SJCRH30 (cell line): Measurements from ENCODE around the gene GALNTL6. TPM values are rescaled to one million over a fixed set of nuclear protein-coding genes. Genes with fewer than 3 reads are reported as not detected.

Experiments used
- DNase-seq, 2 experiments: peaks; one replicate each; pipeline ENCODE4 v3.0.0-alpha.2; 2015 to 2020
- H3K27ac ChIP-seq: fragments of 250-450 bp; sonication (Bioruptor Pico); 2 replicates; pipeline ENCODE4 v1.5.1; 2020; ENCODE audit warnings: mild to moderate bottlenecking, moderate library complexity
- H3K27me3 ChIP-seq: fragments of 250-450 bp; sonication (Bioruptor Pico); 2 replicates; pipeline ENCODE4 v1.5.1; 2020; ENCODE audit warnings: mild to moderate bottlenecking, moderate library complexity
- H3K36me3 ChIP-seq: fragments of 250-450 bp; sonication (Bioruptor Pico); 2 replicates; pipeline ENCODE4 v1.5.1; 2020; ENCODE audit warnings: mild to moderate bottlenecking, moderate library complexity
- H3K4me1 ChIP-seq: fragments of 250-450 bp; sonication (Bioruptor Pico); 2 replicates; pipeline ENCODE4 v1.5.1; 2020; ENCODE audit warnings: mild to moderate bottlenecking, moderate library complexity
- H3K4me3 ChIP-seq: fragments of 250-450 bp; sonication (Bioruptor Pico); 2 replicates; pipeline ENCODE4 v1.5.1; 2020; ENCODE audit warnings: mild to moderate bottlenecking, moderate library complexity
- H3K9me3 ChIP-seq: fragments of 250-450 bp; sonication (Bioruptor Pico); replicated peaks from 2 replicates; pipeline ENCODE4 v1.5.1; 2020; ENCODE audit warnings: mild to moderate bottlenecking, moderate library complexity
- total RNA-seq: library from RNA; depleted of rRNA; stranded (reverse); fragments of >200 nt; shearing (Covaris generic); gene quantifications from 2 replicates; pipeline ENCODE4 v1.2.3, GENCODE V29; 2014

The GALNTL6 gene
- total RNA-seq, 1 experiment from 2014 or later, result 0.36 TPM

GRCh38 chr4:171929907-171930306 lies 116.7 kb downstream of the GALNTL6 start:
- Histone ChIP-seq H3K36me3 (no peaks in the 10 kb centered on the region), H3K9me3 (no peaks in the 10 kb centered on the region), H3K27me3 (no peaks in the 10 kb centered on the region), H3K4me1 (no peaks in the 10 kb centered on the region), H3K27ac (no peak overlapping the region), H3K4me3 (no peak overlapping the region)
- DNase-seq, result no peak

GRCh38 chr4:171932238-171932637 lies 119.0 kb downstream of the GALNTL6 start:
- H3K36me3 ChIP-seq, result no peaks in the 10 kb centered on the region
- H3K27ac ChIP-seq, result no peak overlapping the region
- H3K27me3 ChIP-seq, result no peaks in the 10 kb centered on the region
- H3K9me3 ChIP-seq, result no peaks in the 10 kb centered on the region
- DNase-seq, result no peak
- H3K4me3 ChIP-seq, result no peak overlapping the region
- H3K4me1 ChIP-seq, result no peaks in the 10 kb centered on the region

DNA sequence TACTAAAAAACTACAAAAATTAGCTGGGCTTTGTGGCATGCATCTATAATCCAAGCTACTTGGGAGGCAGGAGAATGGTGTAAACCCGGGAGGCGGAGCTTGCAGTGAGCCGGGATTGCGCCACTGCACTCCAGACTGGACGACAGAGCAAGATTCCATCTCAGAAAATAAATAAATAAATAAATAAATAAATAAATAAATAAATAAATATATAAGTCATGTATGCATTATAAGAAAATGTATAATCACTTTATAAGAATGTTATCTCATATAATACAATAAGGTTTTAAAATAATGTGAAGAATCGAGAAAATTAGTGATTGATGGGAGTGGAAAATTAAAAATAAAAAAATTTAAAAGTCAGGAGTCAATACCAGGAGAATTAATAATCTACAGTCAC lies 127.5 kb downstream of the GALNTL6 start:
- Histone ChIP-seq H3K36me3 (no peaks in the 10 kb centered on the region), H3K27ac (no peak overlapping the region), H3K9me3 (no peaks in the 10 kb centered on the region), H3K4me1 (no peaks in the 10 kb centered on the region), H3K27me3 (no peaks in the 10 kb centered on the region), H3K4me3 (no peak overlapping the region)
- DNase-seq, result no peak

DNA sequence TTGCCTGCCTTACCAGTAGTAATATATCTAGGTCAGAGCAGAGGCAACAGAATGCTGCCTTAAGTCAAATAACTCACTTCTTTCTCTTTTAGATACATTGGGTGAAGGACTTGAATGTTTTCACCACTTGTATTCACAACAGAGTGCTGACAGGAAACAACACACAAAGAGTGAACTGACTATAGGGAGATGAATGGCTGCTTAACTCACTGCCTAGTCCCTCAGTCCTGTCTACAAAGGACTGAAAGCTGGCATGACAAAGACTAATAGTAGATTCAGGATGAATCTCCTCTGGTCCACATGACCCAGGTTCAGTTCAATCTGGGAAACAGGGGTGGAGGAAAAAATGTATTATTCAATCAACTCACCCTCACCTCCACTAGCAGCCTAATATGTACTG lies 134.2 kb downstream of the GALNTL6 start:
- Histone ChIP-seq H3K27ac (no peak overlapping the region), H3K4me1 (no peaks in the 10 kb centered on the region), H3K4me3 (no peak overlapping the region), H3K27me3 (no peaks in the 10 kb centered on the region), H3K9me3 (no peaks in the 10 kb centered on the region), H3K36me3 (no peaks in the 10 kb centered on the region)
- no peak for DNase-seq

DNA sequence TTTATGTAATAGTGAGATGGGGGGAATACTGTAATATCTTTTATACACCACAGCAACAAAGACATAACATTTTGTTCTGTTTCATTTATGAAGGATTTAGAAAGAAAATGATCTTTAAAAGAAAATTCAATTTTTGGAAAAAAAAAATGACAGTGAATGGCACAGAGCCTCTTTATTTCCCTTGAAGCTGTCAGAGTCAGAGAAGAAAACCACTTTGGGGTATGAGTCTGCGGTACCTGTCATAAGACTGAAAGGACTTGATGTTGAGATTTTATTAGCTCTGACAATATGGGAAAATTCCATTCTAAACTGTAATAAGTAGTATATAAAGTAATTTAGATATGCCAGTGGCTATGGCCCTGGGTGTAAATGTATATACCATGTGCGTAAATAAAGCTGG lies 134.8 kb downstream of the GALNTL6 start:
- H3K4me1 ChIP-seq, result no peaks in the 10 kb centered on the region
- no peak for DNase-seq
- H3K9me3 ChIP-seq, result no peaks in the 10 kb centered on the region
- no peaks in the 10 kb centered on the region for H3K36me3 ChIP-seq
- H3K4me3 ChIP-seq, result no peak overlapping the region
- H3K27ac ChIP-seq, result no peak overlapping the region
- no peaks in the 10 kb centered on the region for H3K27me3 ChIP-seq

- H3K27me3 ChIP-seq, result no peaks in the 10 kb centered on the region
- no peaks in the 10 kb centered on the region for H3K36me3 ChIP-seq
- no peak overlapping the region for H3K4me3 ChIP-seq
- H3K9me3 ChIP-seq, result no peaks in the 10 kb centered on the region
- H3K4me1 ChIP-seq, result no peaks in the 10 kb centered on the region
- DNase-seq, result peak in 1 of 2 experiments; percentile 2
- no peak overlapping the region for H3K27ac ChIP-seq
These were observed 141.4 kb downstream of the GALNTL6 start for GRCh38 chr4:171954650-171955049.

DNA sequence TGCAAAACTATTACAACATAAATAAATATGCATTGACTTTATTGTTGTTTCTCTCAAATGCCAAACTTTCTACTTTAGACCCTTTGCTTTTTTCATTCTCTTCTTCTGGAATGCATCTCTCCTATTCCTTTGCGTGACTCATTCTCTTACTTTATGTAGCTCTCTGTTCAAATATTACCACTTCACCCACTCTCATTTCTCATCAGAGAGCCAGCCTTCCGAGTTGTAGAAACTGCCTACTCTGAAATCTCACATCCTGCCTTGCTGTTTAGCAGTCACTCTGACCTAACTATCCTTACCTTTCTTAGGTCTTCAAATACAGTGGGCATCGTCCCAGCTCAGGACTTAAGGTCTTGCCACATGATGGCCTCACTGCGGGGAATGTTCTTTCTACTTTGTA lies 143.5 kb downstream of the GALNTL6 start:
- no peaks in the 10 kb centered on the region for H3K36me3 ChIP-seq
- H3K4me3 ChIP-seq, result no peak overlapping the region
- no peaks in the 10 kb centered on the region for H3K9me3 ChIP-seq
- no peak overlapping the region for H3K27ac ChIP-seq
- DNase-seq, result no peak
- no peaks in the 10 kb centered on the region for H3K4me1 ChIP-seq
- no peaks in the 10 kb centered on the region for H3K27me3 ChIP-seq

DNA sequence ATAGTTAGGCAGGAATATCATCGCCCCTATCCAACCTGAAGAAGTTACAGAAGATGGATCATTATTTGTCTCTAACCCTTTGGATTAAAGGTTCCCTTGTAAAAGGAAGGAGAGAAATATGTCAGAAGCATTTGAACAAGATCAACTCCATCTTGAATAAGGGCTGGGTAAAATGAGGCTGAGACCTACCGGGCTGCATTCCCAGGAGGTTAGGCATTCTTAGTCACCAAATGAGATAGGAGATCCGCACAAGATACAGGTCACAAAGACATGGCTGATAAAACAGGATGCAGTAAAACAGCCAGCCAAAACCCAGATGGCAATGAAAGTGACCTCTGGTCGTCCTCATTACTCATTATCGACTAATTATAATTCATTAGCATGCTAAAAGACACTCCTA lies 148.9 kb downstream of the GALNTL6 start:
- no peaks in the 10 kb centered on the region for H3K4me1 ChIP-seq
- no peak for DNase-seq
- no peaks in the 10 kb centered on the region for H3K36me3 ChIP-seq
- H3K9me3 ChIP-seq, result no peaks in the 10 kb centered on the region
- H3K4me3 ChIP-seq, result no peak overlapping the region
- no peaks in the 10 kb centered on the region for H3K27me3 ChIP-seq
- no peak overlapping the region for H3K27ac ChIP-seq

DNA sequence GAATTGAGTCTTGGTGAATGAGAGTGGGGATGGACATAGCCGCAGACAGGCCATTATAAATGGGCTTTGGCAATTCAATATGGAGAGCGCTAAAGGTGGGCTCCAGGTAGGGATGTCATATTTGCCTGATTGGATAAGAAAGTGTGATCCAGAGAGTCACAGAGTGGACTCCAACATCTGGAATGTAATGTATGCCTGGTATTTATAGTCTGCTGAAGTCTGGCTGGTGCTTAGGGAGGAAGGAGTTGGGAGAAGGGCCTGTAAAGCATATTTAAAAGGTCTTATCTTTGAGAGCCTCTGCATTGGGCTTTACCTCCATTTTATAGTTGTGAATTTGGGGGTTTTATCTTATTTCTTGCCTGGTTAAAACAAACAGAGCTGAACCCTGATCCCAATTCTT lies 153.2 kb downstream of the GALNTL6 start:
- no peaks in the 10 kb centered on the region for H3K4me1 ChIP-seq

GRCh38 chr4:171978216-171978615 lies 165.0 kb downstream of the GALNTL6 start:
- Histone ChIP-seq H3K27me3 (no peaks in the 10 kb centered on the region), H3K4me3 (no peak overlapping the region), H3K9me3 (no peaks in the 10 kb centered on the region), H3K27ac (no peak overlapping the region), H3K4me1 (no peaks in the 10 kb centered on the region), H3K36me3 (no peaks in the 10 kb centered on the region)
- DNase-seq, result no peak

More for the DNA sequence above, 153.2 kb downstream of the GALNTL6 start:
- no peaks in the 10 kb centered on the region for H3K9me3 ChIP-seq
- H3K4me3 ChIP-seq, result no peak overlapping the region
- DNase-seq, result no peak
- H3K36me3 ChIP-seq, result no peaks in the 10 kb centered on the region
- no peak overlapping the region for H3K27ac ChIP-seq
- no peaks in the 10 kb centered on the region for H3K27me3 ChIP-seq

GRCh38 chr4:171979461-171979860 lies 166.3 kb downstream of the GALNTL6 start:
- H3K4me1 ChIP-seq, result no peaks in the 10 kb centered on the region
- no peaks in the 10 kb centered on the region for H3K9me3 ChIP-seq
- no peak overlapping the region for H3K4me3 ChIP-seq
- no peak for DNase-seq
- no peaks in the 10 kb centered on the region for H3K36me3 ChIP-seq
- H3K27me3 ChIP-seq, result no peaks in the 10 kb centered on the region
- H3K27ac ChIP-seq, result no peak overlapping the region

DNA sequence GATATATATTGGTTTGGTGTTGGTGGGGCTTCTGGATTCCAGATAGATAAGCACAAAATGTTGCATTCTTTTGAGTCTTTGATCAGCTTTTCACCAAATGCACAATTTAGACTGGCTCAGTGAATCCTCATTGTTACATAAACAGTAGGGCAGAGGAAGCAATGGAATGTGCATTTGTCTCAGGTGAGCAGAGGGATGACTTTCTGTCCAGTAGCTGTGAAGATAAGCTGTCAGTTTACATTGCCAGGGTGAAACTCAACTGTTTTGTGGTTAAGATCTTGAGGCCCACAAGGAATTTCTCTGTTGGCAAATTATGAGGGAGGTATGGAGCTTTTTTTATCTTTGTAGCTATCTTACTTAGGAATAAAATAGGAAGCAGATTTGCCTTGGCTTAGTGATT lies 168.0 kb downstream of the GALNTL6 start:
- no peaks in the 10 kb centered on the region for H3K4me1 ChIP-seq
- H3K9me3 ChIP-seq, result no peaks in the 10 kb centered on the region
- H3K27ac ChIP-seq, result no peak overlapping the region
- no peak for DNase-seq
- no peak overlapping the region for H3K4me3 ChIP-seq
- no peaks in the 10 kb centered on the region for H3K36me3 ChIP-seq
- no peaks in the 10 kb centered on the region for H3K27me3 ChIP-seq

DNA sequence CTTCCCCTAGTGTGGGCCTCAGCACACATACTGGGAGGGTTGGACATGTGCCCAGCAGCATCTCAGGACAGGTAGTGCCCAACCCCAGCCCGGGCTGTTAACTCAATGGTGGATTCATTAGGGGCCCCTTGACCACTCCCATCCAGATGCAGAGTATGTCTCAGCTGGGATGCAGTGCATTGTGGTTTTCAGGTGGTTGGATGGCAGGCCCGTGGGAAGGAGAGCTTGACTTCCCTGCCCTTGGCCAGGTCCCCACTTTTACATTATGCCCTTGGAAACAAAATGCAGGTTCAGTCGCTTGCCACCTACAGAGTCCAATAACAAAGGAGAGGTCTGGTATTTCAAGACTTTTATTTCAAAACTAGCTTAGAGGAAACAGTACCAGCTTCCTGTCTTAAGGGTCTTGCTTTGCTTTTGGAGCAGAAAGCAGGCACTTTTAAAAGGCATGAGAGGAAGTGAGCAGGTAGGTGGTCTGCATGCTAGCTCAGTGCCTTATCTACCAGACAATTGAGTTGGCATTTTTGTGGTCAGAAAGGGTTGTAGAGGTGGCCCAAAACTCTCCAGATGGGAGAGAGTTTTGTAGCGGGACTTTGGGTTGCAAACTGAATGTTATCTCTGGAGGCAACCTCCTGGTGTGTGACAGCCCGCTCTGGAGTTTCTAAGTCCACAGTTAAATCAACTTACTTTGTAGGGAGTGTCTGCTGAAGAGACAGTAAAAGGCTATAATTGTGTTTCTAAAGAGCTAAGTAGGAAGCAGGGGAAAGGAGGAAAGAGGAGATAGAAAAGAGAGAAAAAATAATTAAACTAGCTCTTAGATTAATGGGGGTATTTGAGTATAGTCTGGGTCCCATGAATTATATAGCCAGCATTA lies 171.0 kb downstream of the GALNTL6 start:
- H3K27ac ChIP-seq, result no peak overlapping the region

DNA sequence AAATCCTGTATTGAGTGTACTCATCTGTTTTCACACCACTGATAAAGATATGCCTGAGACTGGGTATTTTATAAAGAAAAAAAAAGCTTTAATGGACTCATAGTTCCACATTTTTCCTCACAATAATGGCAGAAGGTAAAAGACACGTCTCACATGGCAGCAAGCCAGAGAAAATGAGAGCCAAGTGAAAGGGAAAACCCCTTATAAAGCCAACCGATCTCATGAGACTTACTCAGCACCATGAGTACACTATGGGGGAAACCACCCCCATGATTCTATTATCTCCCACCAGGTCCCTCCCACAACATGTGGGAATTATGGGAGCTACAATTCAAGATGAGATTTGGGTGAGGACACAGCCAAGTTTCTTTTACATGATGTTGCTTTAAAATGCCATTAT lies 171.9 kb downstream of the GALNTL6 start:
- H3K4me3 ChIP-seq, result no peak overlapping the region

More for the DNA sequence above, 171.0 kb downstream of the GALNTL6 start:
- Histone ChIP-seq H3K4me3 (no peak overlapping the region), H3K9me3 (no peaks in the 10 kb centered on the region), H3K36me3 (no peaks in the 10 kb centered on the region), H3K4me1 (no peaks in the 10 kb centered on the region), H3K27me3 (no peaks in the 10 kb centered on the region)
- peak in 1 of 2 experiments; percentile 13 for DNase-seq

DNA sequence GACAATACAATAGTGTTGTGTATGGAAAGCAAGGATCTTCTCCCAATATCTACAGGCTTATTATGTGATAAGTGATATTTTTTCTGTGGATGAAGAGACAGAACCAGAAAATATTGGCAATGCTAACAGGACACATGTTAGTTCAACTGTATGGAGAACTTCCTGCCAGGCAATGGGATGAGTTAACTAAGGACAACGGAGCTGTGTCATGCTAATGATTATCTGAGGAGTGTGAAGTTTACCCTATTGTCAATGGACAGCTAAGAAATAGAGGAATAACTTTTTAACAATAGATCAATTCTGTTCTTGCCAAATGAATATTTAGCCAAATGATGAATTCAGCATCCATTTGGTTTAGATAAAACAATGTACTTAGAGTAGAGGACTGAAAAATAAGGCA lies 180.0 kb downstream of the GALNTL6 start:
- DNase-seq, result no peak
- H3K36me3 ChIP-seq, result no peaks in the 10 kb centered on the region
- H3K27ac ChIP-seq, result no peak overlapping the region
- no peaks in the 10 kb centered on the region for H3K9me3 ChIP-seq
- H3K27me3 ChIP-seq, result no peaks in the 10 kb centered on the region
- H3K4me1 ChIP-seq, result no peaks in the 10 kb centered on the region
- H3K4me3 ChIP-seq, result no peak overlapping the region

More for the DNA sequence above, 171.9 kb downstream of the GALNTL6 start:
- H3K27me3 ChIP-seq, result no peaks in the 10 kb centered on the region
- no peak for DNase-seq
- no peak overlapping the region for H3K27ac ChIP-seq
- no peaks in the 10 kb centered on the region for H3K36me3 ChIP-seq
- H3K9me3 ChIP-seq, result no peaks in the 10 kb centered on the region
- H3K4me1 ChIP-seq, result no peaks in the 10 kb centered on the region

DNA sequence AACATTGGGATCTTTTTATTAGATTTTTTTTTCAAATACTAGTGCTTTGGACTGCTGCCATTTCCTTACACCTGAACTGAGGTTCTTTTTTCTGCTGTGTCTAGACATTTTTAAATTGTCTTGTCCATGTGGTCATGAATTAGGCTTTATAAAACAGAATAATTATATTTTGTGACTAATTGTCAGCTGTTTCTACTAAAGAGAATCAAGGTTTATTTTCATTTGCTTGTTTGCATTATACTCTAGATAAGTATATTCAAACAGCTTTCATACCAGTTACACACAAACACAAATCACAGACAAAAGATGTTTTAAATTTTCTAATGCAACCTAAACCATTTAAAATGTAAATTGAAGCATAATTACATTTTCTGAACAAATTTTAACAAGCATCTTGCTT lies 194.7 kb downstream of the GALNTL6 start:
- Histone ChIP-seq H3K27ac (no peak overlapping the region), H3K36me3 (no peaks in the 10 kb centered on the region), H3K27me3 (no peaks in the 10 kb centered on the region), H3K4me1 (no peaks in the 10 kb centered on the region), H3K4me3 (no peak overlapping the region), H3K9me3 (no peaks in the 10 kb centered on the region)
- no peak for DNase-seq
